ENCODE measurements around the gene GNGT2.
A peak's percentile ranks its signal among the peaks of the same experiment; 100 is the strongest.

DNA sequence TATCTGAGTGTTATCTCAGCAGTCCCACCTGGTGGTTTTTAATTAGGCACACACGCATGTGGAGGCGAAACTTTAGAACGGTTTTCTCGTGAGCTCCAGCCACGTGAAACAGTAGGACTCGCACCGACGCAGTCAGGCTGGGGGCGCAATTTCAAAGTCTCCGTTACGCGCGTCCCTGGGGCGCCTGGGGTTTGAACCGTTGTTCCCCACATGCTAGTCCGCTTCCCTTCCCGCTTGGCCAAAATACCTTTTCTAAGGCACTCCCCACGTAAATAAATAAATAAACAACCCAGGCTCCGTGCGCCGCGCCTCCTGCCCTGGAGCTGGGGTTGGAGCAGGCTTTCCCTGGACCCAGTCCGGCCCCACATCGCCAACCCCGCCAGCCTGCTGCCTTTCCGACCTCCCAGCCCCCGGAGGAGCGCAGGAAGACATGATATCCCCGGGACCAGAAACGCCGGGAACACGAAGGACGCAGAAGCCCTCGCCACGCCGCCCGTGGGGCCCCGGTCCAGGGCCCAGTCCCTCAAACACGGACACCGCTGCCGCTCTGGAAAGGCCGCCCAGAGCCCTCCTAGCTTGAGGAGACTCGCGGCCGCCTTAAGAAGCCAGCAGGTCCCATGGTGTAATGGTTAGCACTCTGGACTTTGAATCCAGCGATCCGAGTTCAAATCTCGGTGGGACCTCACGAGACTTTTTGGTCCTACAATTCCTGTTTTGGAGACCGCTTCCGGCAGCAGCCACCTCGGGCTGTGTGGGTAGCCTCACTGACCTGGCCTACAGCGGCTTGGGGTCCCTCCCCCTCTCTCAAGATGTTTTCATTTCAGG is 18.2 kb downstream of the GNGT2 start:
- peak; percentile 40 for TF ChIP-seq CTCF (IDR thresholded peaks at IDR 0.05; ENCODE audit: low read length)
- TF ChIP-seq EZH2 (optimal IDR thresholded peaks at IDR 0.05; ENCODE audit: low read depth, low read length), result no peak
